AG09319 (cell line): Measurements from ENCODE around the gene TNK2.
"Not testable (repeated sequence)": the region's sequence is repeated elsewhere in the genome, so short reads cannot be mapped to it uniquely, and the experiment has no call there.

ENCODE experiments used
- DNase-seq: peaks from one replicate; pipeline ENCODE4 v3.0.0-alpha.2; 2010; ENCODE audit warnings: low read depth; ENCODE audit errors: extremely low read depth
- TF ChIP-seq, protein P1 (sequence below): IDR thresholded peaks from 2 replicates; pipeline ENCODE4 v1.5.1; 2011; ENCODE audit warnings: low read depth, mild to moderate bottlenecking, inconsistent platforms, low read length, moderate library complexity

Gene TNK2

DNA sequence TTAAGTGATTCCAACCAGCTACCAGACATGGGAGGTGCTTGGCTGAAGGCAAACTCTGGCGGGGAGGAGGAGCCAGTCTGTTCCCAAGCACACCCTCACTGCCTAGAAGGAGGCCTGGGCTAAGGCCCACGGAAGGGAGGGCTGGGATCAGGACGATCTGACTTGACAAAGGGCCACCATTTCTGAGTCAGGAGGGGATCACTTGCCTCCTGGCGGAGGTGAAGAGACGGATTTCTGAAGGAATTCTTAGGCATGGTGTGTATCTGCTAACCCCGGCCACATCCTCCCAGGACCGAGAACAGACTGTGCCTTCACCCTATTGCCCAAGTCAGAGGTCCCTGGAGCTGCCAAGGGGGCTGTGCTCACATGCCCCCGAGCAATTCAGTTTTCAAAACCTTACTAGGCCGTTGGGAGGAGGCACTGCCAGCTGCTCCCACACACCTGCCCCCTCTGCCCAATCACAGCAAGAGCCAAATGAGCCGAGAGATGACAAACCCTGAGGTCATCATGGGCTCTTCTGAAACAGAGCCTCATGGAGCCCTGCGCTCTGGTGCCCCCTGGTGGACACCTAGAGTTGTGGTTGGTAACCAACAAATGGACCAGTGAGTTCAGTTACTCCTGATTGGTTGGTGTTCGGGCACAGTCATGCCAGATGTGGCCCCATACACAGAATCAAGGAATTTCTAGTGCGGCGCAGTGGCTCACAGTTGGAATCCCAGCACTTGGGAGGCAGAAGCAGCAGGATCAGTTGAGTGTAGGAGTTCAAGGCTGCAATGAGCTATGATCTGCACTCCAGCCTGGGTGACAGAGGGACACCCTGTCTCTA lies 6.5 kb upstream of the TNK2 start:
- TF ChIP-seq, protein P1, sequence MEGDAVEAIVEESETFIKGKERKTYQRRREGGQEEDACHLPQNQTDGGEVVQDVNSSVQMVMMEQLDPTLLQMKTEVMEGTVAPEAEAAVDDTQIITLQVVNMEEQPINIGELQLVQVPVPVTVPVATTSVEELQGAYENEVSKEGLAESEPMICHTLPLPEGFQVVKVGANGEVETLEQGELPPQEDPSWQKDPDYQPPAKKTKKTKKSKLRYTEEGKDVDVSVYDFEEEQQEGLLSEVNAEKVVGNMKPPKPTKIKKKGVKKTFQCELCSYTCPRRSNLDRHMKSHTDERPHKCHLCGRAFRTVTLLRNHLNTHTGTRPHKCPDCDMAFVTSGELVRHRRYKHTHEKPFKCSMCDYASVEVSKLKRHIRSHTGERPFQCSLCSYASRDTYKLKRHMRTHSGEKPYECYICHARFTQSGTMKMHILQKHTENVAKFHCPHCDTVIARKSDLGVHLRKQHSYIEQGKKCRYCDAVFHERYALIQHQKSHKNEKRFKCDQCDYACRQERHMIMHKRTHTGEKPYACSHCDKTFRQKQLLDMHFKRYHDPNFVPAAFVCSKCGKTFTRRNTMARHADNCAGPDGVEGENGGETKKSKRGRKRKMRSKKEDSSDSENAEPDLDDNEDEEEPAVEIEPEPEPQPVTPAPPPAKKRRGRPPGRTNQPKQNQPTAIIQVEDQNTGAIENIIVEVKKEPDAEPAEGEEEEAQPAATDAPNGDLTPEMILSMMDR: peak; percentile 98
- DNase-seq: peak; percentile 90

DNA sequence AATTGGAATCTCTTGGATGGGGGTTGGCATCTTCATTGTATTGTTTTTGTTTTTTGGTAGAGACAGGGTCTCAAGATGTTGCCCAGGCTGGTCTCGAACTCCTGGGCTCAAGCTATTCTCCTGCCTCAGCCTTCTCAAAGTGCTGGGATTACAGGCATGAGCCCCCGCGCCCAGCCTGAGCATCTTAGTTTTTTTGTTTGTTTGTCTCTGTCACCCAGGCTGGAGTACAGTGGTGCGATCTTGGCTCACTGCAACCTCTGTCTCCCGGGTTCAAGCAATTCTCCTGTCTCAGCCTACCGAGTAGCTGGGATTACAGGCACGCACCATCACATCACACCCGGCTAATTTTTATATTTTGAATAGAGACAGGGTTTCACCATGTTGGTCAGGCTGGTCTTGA lies 5.8 kb upstream of the TNK2 start:
- not testable (repeated sequence) for DNase-seq

DNA sequence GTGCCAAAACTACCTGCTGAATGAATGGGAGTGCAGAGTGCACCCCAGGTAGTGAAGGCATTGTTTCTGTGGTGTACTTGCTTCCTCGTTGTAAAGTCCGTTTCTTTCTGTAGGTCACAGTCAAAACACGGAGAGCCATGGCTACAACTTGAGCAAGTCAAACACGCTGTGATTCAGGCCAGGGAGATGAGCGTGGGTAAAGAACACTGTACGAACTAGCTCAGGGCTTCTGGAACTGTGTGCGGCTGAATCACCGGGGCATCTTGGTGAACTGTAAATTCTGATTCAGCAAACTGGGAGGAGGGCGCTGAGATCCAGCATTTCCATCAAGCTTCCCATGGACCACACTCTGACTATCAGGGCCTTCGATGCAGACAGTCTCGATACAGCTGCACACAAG lies 5.0 kb upstream of the TNK2 start:
- DNase-seq: no peak

DNA sequence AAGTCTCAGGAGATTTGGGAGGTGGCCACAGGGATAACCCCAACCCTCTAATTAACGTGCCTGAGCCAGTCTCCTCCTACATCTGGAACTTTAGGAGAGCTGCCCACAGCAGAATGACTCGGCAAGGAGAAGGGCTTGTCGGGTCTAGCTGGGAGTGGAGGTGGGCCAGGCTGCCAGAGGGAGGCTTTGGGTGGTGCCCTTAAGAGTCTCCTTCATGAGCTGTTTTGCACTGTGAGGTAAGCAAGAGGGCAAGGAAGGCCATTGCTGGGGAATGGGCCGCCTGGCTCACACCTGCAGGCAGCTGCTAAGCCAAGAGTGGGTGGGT lies 3.6 kb upstream of the TNK2 start:
- DNase-seq: no peak

More for the DNA sequence above, 5.0 kb upstream of the TNK2 start:
- TF ChIP-seq, protein P1: no peak

DNA sequence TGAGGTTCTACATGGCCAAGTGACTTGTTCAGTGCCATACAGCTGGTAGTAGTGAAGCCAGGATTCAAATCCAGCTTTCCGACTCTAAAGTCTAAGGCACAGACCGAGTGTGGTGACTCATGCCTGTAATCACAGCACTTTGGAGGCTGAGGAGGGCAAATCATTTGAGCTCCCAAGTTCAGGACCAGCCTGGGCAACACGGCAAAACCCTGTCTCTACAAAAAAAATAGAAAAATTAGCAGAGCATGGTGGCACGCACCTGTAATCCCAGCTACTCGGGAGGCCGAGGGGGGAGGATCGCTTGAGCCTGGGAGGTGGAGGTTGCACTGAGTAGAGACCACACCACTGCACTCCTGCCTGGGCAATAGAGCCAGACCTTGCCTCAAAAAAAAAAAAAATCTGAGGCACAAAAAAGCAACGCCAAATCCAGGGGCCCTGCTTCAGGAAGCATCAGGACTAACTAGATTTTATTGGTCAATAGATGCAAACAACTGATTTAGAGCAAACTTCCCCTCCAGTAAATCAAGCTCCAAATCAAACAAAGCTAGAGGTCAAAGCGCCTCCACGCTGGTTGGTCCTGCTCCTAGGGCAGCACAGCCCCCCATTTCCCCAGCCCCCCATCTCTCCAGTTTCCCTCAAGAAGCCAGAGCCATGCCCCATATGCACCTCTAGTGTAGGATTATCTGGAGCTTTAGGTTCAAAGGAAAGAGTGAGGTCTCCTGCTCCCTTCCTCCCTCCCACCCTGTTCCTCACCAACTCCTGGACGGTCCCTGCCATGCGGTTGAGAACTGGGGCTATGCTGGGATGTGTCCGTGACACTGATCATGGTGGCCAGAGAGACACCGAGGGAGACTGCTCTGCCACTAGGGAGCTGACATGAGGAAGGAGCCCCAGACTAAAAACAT lies 2.9 kb upstream of the TNK2 start:
- DNase-seq: no peak
- TF ChIP-seq, protein P1: no peak

More for the DNA sequence above, 3.6 kb upstream of the TNK2 start:
- TF ChIP-seq, protein P1: no peak

DNA sequence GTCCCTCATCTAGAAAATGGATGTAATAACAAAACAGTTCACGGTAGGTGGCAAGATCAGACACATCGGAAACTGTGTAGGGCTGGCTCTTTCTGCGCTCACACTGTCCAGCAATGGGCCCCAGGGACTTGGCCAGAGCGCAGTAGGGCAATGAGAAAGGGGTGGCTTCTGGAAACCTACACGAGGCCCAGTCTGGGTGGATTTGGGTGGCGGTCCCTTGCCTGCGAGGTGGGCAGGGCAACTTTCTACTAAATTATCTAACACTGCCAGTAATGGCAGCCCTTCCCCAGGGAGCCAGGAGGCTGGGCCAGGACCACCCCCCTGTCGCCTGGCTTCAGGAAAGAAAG lies 2.1 kb upstream of the TNK2 start:
- TF ChIP-seq, protein P1: no peak
- no peak for DNase-seq

DNA sequence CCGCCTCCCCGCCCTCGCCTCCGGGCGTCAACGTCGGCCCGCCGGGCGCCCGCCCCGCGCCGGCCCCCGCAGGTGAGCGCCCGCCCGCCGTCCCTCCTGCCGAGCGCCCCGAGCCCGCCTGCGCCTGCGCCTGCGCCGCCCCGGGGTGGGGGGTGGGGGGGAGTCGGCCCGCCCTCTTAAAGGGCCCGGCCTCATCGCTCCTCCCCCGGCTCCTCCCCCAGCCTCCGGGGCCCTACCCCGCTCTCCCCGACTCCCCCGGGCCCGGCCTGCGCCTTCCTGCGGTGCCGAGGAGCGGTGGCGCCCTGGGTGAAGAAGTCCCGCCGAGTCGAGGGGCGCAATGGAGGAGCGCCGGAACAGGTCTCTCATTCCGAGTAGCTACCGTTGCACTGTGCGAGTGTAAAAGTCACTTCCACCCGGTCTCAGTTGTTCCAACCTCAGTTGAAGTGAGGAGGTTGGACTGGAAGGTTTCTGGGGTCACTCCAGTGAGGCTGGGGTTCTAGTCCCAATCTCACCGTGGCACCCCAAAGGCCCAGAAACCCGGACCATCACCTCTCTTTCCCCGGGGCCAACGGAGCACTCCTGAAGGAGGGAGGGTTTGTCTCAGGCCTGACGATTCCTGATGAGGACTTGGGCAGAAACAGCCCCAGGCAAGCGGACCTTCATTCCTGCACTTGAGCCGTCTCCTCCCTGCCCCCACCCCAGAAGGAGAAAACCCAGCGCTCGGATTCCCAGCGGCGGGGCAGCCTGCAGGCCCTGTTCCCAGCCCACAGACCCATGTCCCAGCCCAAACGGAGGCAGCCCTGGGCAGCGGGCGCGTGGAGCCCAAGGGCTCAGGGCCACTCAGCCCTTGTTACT lies 1.5 kb upstream of the TNK2 start:
- TF ChIP-seq, protein P1: no peak
- DNase-seq: no peak
